Lower lobe of right lung (tissue), 2 donors: ENCODE measurements around the gene PCCA. TPM values are rescaled to one million over a fixed set of nuclear protein-coding genes. Genes with fewer than 3 reads are reported as not detected.
"Not testable (repeated sequence)": the region's sequence is repeated elsewhere in the genome, so short reads cannot be mapped to it uniquely, and the experiment has no call there.

Source experiments
- ATAC-seq, 2 donors: fragments of 200-7000 bp; cut with Tn5 transposase; one replicate each; pipeline ENCODE4 v1.9.1; 2020 to 2022; ENCODE audit warnings: mild to moderate bottlenecking in 2 of 2, moderate library complexity in 2 of 2
- DNase-seq: peaks from one replicate; pipeline ENCODE4 v3.0.0-alpha.2; 2020
- H3K27ac ChIP-seq: fragments of 200-600 bp; one replicate; pipeline ENCODE4 v1.8.0; 2022
- H3K27me3 ChIP-seq: fragments of 200-600 bp; one replicate; pipeline ENCODE4 v1.8.0; 2022; ENCODE audit warnings: low read depth
- H3K36me3 ChIP-seq: fragments of 200-600 bp; one replicate; pipeline ENCODE4 v1.8.0; 2022; ENCODE audit warnings: mild to moderate bottlenecking
- H3K4me1 ChIP-seq: fragments of 200-600 bp; one replicate; pipeline ENCODE4 v1.8.0; 2022
- H3K4me3 ChIP-seq: fragments of 200-600 bp; one replicate; pipeline ENCODE4 v1.8.0; 2022; ENCODE audit warnings: mild to moderate bottlenecking
- H3K9me3 ChIP-seq: fragments of 200-600 bp; one replicate; pipeline ENCODE4 v1.8.0; 2022
- CTCF ChIP-seq: fragments of 200-600 bp; IDR thresholded peaks from one replicate; pipeline ENCODE4 v1.8.0; 2022; ENCODE audit warnings: antibody characterized with exemption, mild to moderate bottlenecking
- intact Hi-C: fragments of 100-400 bp; cut with DNase I; formaldehyde crosslinking; loops from one replicate; pipeline ENCODE4 v1.11.0; 2022
- total RNA-seq: library from RNA; stranded (reverse); fragmentation: NEBNext Ultra II Directional; extraction: Animal tissue kit (Norgen Biotek cat#: 25700); gene quantifications from one replicate; pipeline ENCODE4 v1.2.1, GENCODE V29; 2021
- donor health status: DM: no; HTN: yes; CAD: no; lungs with severe emphysema.

PCCA gene
- total RNA-seq, 1 donor from 2014 or later = 37.8 TPM

DNA sequence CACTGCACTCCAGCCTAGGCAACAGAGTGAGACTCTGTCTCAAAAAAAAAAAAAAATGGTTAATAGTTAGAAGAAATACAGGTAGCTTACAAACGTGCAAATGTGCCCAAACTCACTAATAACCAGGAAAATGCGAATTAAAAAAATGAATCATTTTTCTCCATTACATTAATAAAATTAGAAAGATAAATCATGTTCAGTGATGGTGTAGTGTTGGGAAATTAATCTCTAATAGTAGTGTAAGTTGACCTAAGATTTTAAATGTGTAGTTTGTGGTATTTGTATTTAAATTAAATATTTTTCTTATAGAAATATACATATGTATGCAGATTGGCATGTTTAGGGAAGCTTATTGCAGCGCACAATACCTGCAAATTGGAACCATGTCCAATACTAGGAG, 57.6 kb downstream of the PCCA start:
- H3K27ac ChIP-seq = no peak overlapping the region
- intact Hi-C loops = no loop called here
- H3K4me1 ChIP-seq = no peaks in the 10 kb centered on the region
- no peak overlapping the region for H3K4me3 ChIP-seq
- peaks cover 13% of the 10 kb centered on the region for H3K36me3 ChIP-seq
- no peak for TF ChIP-seq CTCF
- no peaks in the 10 kb centered on the region for H3K27me3 ChIP-seq
- DNase-seq (no peak), ATAC-seq (no peak)
- peaks cover 4% of the 10 kb centered on the region for H3K9me3 ChIP-seq

GRCh38 chr13:100147825-100148224, 58.9 kb downstream of the PCCA start:
- DNase-seq (no peak), ATAC-seq (no peak)
- no peak overlapping the region for H3K27ac ChIP-seq
- H3K36me3 ChIP-seq = peaks cover 13% of the 10 kb centered on the region
- no peak for TF ChIP-seq CTCF
- no peaks in the 10 kb centered on the region for H3K4me1 ChIP-seq
- no peaks in the 10 kb centered on the region for H3K27me3 ChIP-seq
- intact Hi-C loops = no loop called here
- H3K4me3 ChIP-seq = no peak overlapping the region
- H3K9me3 ChIP-seq = peaks cover 4% of the 10 kb centered on the region

GRCh38 chr13:100148422-100148821, 59.5 kb downstream of the PCCA start:
- Histone ChIP-seq H3K4me1 (no peaks in the 10 kb centered on the region), H3K27me3 (no peaks in the 10 kb centered on the region), H3K36me3 (peaks cover 13% of the 10 kb centered on the region), H3K4me3 (no peak overlapping the region), H3K9me3 (peaks cover 4% of the 10 kb centered on the region), H3K27ac (no peak overlapping the region)
- no peak for ATAC-seq
- no peak for DNase-seq
- intact Hi-C loops = no loop called here
- TF ChIP-seq CTCF = no peak

DNA sequence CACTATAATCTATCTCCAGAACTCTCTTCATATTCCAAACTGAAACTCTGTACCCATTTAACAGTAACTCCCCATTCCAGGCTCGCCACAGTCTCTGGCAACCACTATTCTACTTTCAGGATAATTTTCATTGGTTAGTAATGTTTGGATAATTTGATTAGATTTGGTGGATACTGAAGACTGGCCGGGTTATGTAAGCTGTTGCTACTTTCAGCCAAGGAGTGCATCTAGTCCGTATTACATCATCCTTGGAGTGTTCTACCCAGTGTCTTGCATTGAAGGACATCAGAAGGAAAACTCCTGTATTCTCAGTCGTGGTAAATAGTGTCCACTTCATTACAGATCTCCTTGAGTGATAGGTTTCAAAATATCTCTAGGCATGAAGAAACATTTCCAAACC, 60.5 kb downstream of the PCCA start:
- Histone ChIP-seq H3K27me3 (no peaks in the 10 kb centered on the region), H3K4me1 (no peaks in the 10 kb centered on the region), H3K9me3 (peaks cover 4% of the 10 kb centered on the region), H3K4me3 (no peak overlapping the region), H3K36me3 (peaks cover 13% of the 10 kb centered on the region), H3K27ac (no peak overlapping the region)
- no peak for DNase-seq
- no peak for TF ChIP-seq CTCF
- intact Hi-C loops = no loop called here
- ATAC-seq = no peak

- intact Hi-C loops, ATAC-seq, H3K4me3 ChIP-seq, H3K9me3 ChIP-seq, H3K27ac ChIP-seq, H3K4me1 ChIP-seq, H3K27me3 ChIP-seq, DNase-seq: not testable (repeated sequence)
- peaks cover 17% of the 10 kb centered on the region for H3K36me3 ChIP-seq
Observed at GRCh38 chr13:100150711-100151110, 61.8 kb downstream of the PCCA start.

DNA sequence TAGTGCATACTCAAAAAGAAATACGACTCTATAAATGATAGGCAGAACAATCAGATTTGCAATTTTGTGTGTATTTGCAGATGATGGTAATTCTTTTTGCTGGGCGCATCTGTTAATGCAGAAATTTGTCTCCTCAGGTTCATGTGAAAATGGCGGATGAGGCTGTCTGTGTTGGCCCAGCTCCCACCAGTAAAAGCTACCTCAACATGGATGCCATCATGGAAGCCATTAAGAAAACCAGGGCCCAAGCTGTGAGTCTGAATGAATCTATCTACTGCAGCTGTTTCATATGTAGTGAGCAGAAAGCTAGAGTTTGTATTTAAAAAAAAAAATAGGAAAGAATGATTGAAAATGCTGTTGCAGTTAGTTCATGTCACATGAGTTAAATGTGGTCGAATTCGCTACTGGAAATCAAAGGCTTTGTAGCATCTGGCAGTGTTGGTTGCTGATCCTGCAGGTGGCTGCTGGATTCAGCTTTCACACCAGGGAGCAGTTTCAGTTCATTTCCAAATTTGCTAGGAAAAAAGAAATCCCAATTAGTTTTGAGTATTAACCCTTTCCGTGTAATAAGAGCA, 66.0 kb downstream of the PCCA start:
- Histone ChIP-seq H3K4me3 (no peak overlapping the region), H3K27me3 (no peaks in the 10 kb centered on the region), H3K9me3 (no peaks in the 10 kb centered on the region), H3K36me3 (peaks cover 28% of the 10 kb centered on the region), H3K27ac (no peak overlapping the region), H3K4me1 (no peaks in the 10 kb centered on the region)
- intact Hi-C loops = no loop called here
- no peak for TF ChIP-seq CTCF
- DNase-seq = no peak
- no peak for ATAC-seq
